Measurements from ENCODE around the gene VNN1.

DNA sequence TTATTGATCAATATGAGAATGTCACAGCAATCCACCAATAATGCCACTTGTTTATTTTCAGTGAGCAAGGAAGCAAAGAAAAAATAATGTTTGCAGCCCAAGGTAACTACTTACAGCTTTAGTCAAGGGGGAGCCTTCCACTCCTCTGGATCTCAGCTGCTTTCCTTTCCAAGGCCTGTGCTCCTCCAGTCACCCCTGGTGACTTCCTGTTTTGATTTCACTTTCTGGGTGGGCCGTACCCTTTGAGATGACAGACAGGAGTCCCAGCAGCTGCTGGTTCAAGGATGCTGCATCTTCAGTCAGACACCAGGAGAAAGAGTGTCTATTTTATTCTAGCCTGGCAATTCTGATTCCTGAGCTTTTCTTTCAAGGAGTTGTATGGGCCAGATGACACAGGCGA, 49.4 kb upstream of the VNN1 start:
- TF ChIP-seq, protein P1, sequence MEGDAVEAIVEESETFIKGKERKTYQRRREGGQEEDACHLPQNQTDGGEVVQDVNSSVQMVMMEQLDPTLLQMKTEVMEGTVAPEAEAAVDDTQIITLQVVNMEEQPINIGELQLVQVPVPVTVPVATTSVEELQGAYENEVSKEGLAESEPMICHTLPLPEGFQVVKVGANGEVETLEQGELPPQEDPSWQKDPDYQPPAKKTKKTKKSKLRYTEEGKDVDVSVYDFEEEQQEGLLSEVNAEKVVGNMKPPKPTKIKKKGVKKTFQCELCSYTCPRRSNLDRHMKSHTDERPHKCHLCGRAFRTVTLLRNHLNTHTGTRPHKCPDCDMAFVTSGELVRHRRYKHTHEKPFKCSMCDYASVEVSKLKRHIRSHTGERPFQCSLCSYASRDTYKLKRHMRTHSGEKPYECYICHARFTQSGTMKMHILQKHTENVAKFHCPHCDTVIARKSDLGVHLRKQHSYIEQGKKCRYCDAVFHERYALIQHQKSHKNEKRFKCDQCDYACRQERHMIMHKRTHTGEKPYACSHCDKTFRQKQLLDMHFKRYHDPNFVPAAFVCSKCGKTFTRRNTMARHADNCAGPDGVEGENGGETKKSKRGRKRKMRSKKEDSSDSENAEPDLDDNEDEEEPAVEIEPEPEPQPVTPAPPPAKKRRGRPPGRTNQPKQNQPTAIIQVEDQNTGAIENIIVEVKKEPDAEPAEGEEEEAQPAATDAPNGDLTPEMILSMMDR (conservative IDR thresholded peaks at IDR 0.05; ENCODE audit: low read length) = no peak
- no peak for TF ChIP-seq EZH2phosphoT487 (IDR thresholded peaks at IDR 0.05; ENCODE audit: borderline replicate concordance)
